Kidney (tissue), 22 donors: ENCODE measurements around the gene VEZF1. TPM values are rescaled to one million over a fixed set of nuclear protein-coding genes. Genes with fewer than 3 reads are reported as not detected.

Experiments used
- DNase-seq, 5 donors: peaks; one replicate each; pipeline ENCODE4 v3.0.0-alpha.2; 2013 to 2020
- FAIRE-seq: peaks from 2 replicates; lab custom pipeline; 2012; peaks lifted over from hg19 to GRCh38; lab: Jason Lieb, UNC
- H3K27ac ChIP-seq, 2 donors: one replicate each; pipeline ENCODE4 v1.7.0; 2013; ENCODE audit warnings: low read depth in 2 of 2, low read length in 2 of 2, inconsistent platforms in 1 of 2
- H3K27me3 ChIP-seq: one replicate; pipeline ENCODE4 v1.7.1; 2013; ENCODE audit warnings: low read length, inconsistent platforms; ENCODE audit not compliant: control insufficient read depth, insufficient read depth
- H3K36me3 ChIP-seq, 3 donors: one replicate each; pipeline versions ENCODE4 v1.7.0 to v1.7.1; 2013; ENCODE audit warnings: low read length in 3 of 3, control low read depth in 1 of 3, inconsistent platforms in 1 of 3; ENCODE audit not compliant: insufficient read depth in 3 of 3, control insufficient read depth in 2 of 3
- H3K4me1 ChIP-seq, 3 donors: one replicate each; pipeline versions ENCODE4 v1.7.0 to v1.7.1; 2013; ENCODE audit warnings: low read length in 3 of 3, inconsistent platforms in 1 of 3, low read depth in 1 of 3; ENCODE audit not compliant: control insufficient read depth in 2 of 3, insufficient read depth in 2 of 3
- H3K4me3 ChIP-seq, 3 donors: one replicate each; pipeline versions ENCODE4 v1.7.0 to v1.8.1; 2013; ENCODE audit warnings: low read length in 3 of 3, control low read depth in 1 of 3, inconsistent platforms in 1 of 3
- H3K9ac ChIP-seq, 3 donors: one replicate each; pipeline versions ENCODE4 v1.7.0 to v1.7.1; 2013; ENCODE audit warnings: low read length in 3 of 3, control low read depth in 1 of 3, inconsistent platforms in 1 of 3
- H3K9me3 ChIP-seq, 3 donors: one replicate each; pipeline versions ENCODE4 v1.7.0 to v1.7.1; 2013; ENCODE audit warnings: low read length in 3 of 3, control low read depth in 1 of 3, inconsistent platforms in 1 of 3; ENCODE audit not compliant: control insufficient read depth in 2 of 3, insufficient read depth in 1 of 3
- intact Hi-C: fragments of 100-400 bp; cut with DNase I; formaldehyde crosslinking; loops from one replicate; pipeline ENCODE4 v1.11.1; 2022
- long read RNA-seq, 10 donors: library from polyadenylated mRNA in 1 of 10; unstranded in 1 of 10; transcript quantifications; one replicate each; pipeline ENCODE4 v2.0.0 and lab custom pipeline, GENCODE V29; 2021 to 2026
- polyA plus RNA-seq: library from polyadenylated mRNA; stranded (reverse); fragments of 350-450 nt; fragmentation: Illumina TruSeq; extraction: RNeasy Lipid Tissue Mini Kit (QIAGEN cat#74804); gene quantifications from one replicate; pipeline ENCODE4 v1.2.3, GENCODE V29; 2014; ENCODE audit warnings: low read depth, low replicate concordance; ENCODE audit not compliant: insufficient read depth
- total RNA-seq: library from RNA; stranded (reverse); fragmentation: NEBNext Ultra II Directional; extraction: Animal tissue kit (Norgen Biotek cat#: 25700); gene quantifications from one replicate; pipeline ENCODE4 v1.2.1, GENCODE V29; 2021
- TF ChIP-seq, protein P1 (sequence below): IDR thresholded peaks from 3 replicates; pipeline ENCODE4 v1.5.1; 2012; ENCODE audit warnings: mild to moderate bottlenecking, moderate library complexity, borderline replicate concordance; ENCODE audit not compliant: insufficient read depth; ENCODE audit errors: extremely low read depth
- donor health status: control.
- donor health status: control.
- donor health status: control.
- donor health status: control.
- donor health status: control.
- donor health status: DM: yes; HTN: yes; CAD: no.
- donor health status: Normal renal cell carcinoma (clear cell type).

Gene VEZF1
- total RNA-seq (92.5 TPM), polyA plus RNA-seq (26.0 TPM)
- long read RNA-seq, donor 1, transcript VEZF1-202 (6 exons, 2,321 nt), result major isoform, 5 of 29 reads
- long read RNA-seq, donor 1, partial matches to known transcripts, result 24 of 29 reads
- long read RNA-seq, donor 1, other reads (novel, unspliced or antisense), result 0 of 29 reads
- long read RNA-seq, donor 2, transcript VEZF1-202 (6 exons, 2,321 nt), result major isoform, 18 of 38 reads
- long read RNA-seq, donor 2, partial matches to known transcripts, result 19 of 38 reads
- long read RNA-seq, donor 2, other reads (novel, unspliced or antisense), result 0 of 38 reads
- long read RNA-seq, donor 3, transcript VEZF1-202 (6 exons, 2,321 nt), result major isoform, 13 of 38 reads
- long read RNA-seq, donor 3, partial matches to known transcripts, result 25 of 38 reads
- long read RNA-seq, donor 3, other reads (novel, unspliced or antisense), result 0 of 38 reads
- long read RNA-seq, donor 4, transcript VEZF1-202 (6 exons, 2,321 nt), result major isoform, 12 of 42 reads
- long read RNA-seq, donor 4, partial matches to known transcripts, result 28 of 42 reads
- long read RNA-seq, donor 4, other reads (novel, unspliced or antisense), result 0 of 42 reads
- long read RNA-seq, donor 5, partial matches to known transcripts, result 0 of 2 reads
- long read RNA-seq, donor 5, other reads (novel, unspliced or antisense), result 0 of 2 reads
- long read RNA-seq, donor 6, transcript VEZF1-202 (6 exons, 2,321 nt), result major isoform, 5 of 50 reads
- long read RNA-seq, donor 6, partial matches to known transcripts, result 44 of 50 reads
- long read RNA-seq, donor 6, other reads (novel, unspliced or antisense), result 0 of 50 reads
- long read RNA-seq, donor 7, transcript VEZF1-202 (6 exons, 2,321 nt), result major isoform, 31 of 59 reads
- long read RNA-seq, donor 7, partial matches to known transcripts, result 4 of 59 reads
- long read RNA-seq, donor 7, other reads (novel, unspliced or antisense), result 24 of 59 reads
- long read RNA-seq, donor 8, transcript VEZF1-202 (6 exons, 2,321 nt), result major isoform, 9 of 34 reads
- long read RNA-seq, donor 8, partial matches to known transcripts, result 25 of 34 reads
- long read RNA-seq, donor 8, other reads (novel, unspliced or antisense), result 0 of 34 reads
- long read RNA-seq, donor 9, transcript VEZF1-202 (6 exons, 2,321 nt), result major isoform, 7 of 25 reads
- long read RNA-seq, donor 9, partial matches to known transcripts, result 18 of 25 reads
- long read RNA-seq, donor 9, other reads (novel, unspliced or antisense), result 0 of 25 reads
- long read RNA-seq, donor 10, transcript VEZF1-202 (6 exons, 2,321 nt), result major isoform, 5 of 20 reads
- long read RNA-seq, donor 10, partial matches to known transcripts, result 14 of 20 reads
- long read RNA-seq, donor 10, other reads (novel, unspliced or antisense), result 0 of 20 reads

- Histone ChIP-seq H3K4me1 (peaks cover 6 to 20% (median 20%) of the 10 kb centered on the region in 3 donors), H3K27me3 (no peaks in the 10 kb centered on the region), H3K9me3 (no peaks in the 10 kb centered on the region), H3K27ac (peak within 1 kb of the TSS; percentile 91 to 93), H3K36me3 (no peaks in the 10 kb centered on the region), H3K4me3 (peak within 1 kb of the TSS; percentile 80 to 83 (median 83)), H3K9ac (peak within 1 kb of the TSS; percentile 74 to 85 (median 84))
- intact Hi-C loops, result no loop called here
- peak; percentile 84 to 94 (median 90) for DNase-seq
- no peak for FAIRE-seq
- TF ChIP-seq, protein P1, sequence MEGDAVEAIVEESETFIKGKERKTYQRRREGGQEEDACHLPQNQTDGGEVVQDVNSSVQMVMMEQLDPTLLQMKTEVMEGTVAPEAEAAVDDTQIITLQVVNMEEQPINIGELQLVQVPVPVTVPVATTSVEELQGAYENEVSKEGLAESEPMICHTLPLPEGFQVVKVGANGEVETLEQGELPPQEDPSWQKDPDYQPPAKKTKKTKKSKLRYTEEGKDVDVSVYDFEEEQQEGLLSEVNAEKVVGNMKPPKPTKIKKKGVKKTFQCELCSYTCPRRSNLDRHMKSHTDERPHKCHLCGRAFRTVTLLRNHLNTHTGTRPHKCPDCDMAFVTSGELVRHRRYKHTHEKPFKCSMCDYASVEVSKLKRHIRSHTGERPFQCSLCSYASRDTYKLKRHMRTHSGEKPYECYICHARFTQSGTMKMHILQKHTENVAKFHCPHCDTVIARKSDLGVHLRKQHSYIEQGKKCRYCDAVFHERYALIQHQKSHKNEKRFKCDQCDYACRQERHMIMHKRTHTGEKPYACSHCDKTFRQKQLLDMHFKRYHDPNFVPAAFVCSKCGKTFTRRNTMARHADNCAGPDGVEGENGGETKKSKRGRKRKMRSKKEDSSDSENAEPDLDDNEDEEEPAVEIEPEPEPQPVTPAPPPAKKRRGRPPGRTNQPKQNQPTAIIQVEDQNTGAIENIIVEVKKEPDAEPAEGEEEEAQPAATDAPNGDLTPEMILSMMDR, result no peak
These were observed at the start of gene VEZF1 for GRCh38 chr17:57987581-57988300. Gene VEZF1 (minus strand): TSS chr17:57988254. CDS start chr17:57988111, 143 bp downstream.

DNA sequence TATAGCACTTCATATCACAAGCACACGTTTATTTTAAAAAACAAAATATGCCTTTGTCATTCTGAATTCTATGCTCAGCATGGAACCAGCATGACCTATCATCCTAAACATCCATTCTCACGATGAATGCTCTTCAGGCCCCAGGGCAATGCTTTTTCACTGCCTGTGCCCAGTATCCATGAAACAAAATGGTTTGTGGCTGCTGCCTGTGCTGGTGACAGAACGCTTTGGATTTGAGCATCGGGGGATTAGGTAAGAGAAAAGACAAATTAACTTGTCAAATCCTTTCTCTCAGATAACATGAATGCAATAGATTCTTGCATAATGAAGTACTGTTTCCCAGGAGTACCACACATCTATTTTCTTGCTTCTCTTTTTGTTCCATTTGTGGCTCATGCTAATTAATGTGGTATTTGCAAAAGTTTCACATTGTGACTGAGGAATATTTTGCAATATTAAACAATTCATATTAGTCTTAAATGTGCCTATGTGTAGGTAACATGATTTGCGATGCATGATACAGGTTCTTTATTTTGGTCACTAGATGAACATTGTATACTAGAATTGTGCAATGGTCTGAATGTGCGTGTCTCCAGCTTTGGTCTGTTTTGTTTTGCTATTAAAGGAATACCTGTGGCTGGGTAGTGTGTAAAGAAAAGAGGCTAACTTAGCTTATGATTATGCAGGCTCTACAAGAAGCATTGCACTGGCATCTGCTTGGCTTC lies 44.8 kb upstream of the VEZF1 start:
- FAIRE-seq (no peak), DNase-seq (no peak)
- TF ChIP-seq, protein P1, result no peak
- Histone ChIP-seq H3K27ac (no peak overlapping the region), H3K9ac (no peak overlapping the region), H3K4me1 (no peaks in the 10 kb centered on the region), H3K9me3 (no peaks in the 10 kb centered on the region), H3K27me3 (no peaks in the 10 kb centered on the region), H3K4me3 (no peak overlapping the region), H3K36me3 (no peaks in the 10 kb centered on the region)
- intact Hi-C loops, result no loop called here

- intact Hi-C loops, result no loop called here
- no peak for FAIRE-seq
- H3K36me3 ChIP-seq, result no peaks in the 10 kb centered on the region
- TF ChIP-seq, protein P1, result no peak
- DNase-seq, result no peak
- H3K9me3 ChIP-seq, result no peaks in the 10 kb centered on the region
- H3K9ac ChIP-seq, result no peak overlapping the region
- H3K4me3 ChIP-seq, result no peak overlapping the region
- no peaks in the 10 kb centered on the region for H3K4me1 ChIP-seq
- H3K27me3 ChIP-seq, result no peaks in the 10 kb centered on the region
- H3K27ac ChIP-seq, result no peak overlapping the region
These were observed 40.5 kb upstream of the VEZF1 start for GRCh38 chr17:58028578-58028977.
